H9 (cell line): ENCODE data around the gene CCDC187. TPM values are rescaled to one million over a fixed set of nuclear protein-coding genes. Genes with fewer than 3 reads are reported as not detected.

Source experiments
- DNase-seq: peaks from one replicate; pipeline ENCODE4 v3.0.0-alpha.2; 2017
- H2AFZ ChIP-seq: one replicate; pipeline ENCODE4 v1.6.1; 2013; ENCODE audit warnings: mild to moderate bottlenecking, low read length, control low read depth, moderate library complexity
- H2AK5ac ChIP-seq: 2 replicates; pipeline ENCODE4 v1.6.1; 2013; ENCODE audit warnings: low read length, control low read depth, mixed read lengths; ENCODE audit not compliant: insufficient read length
- H2BK120ac ChIP-seq: one replicate; pipeline ENCODE4 v1.6.1; 2013; ENCODE audit warnings: low read depth, mild to moderate bottlenecking, low read length, control low read depth, inconsistent platforms; ENCODE audit not compliant: poor library complexity, severe bottlenecking
- H2BK12ac ChIP-seq: 2 replicates; pipeline ENCODE4 v1.6.1; 2013; ENCODE audit warnings: low read length, control low read depth, mixed read lengths, low read depth; ENCODE audit not compliant: insufficient read length
- H2BK15ac ChIP-seq: 2 replicates; pipeline ENCODE4 v1.6.1; 2013; ENCODE audit warnings: low read depth, low read length, control low read depth
- H2BK20ac ChIP-seq: one replicate; pipeline ENCODE4 v1.6.1; 2013; ENCODE audit warnings: low read depth, mild to moderate bottlenecking, low read length, control low read depth, inconsistent platforms; ENCODE audit not compliant: poor library complexity, severe bottlenecking
- H2BK5ac ChIP-seq: 2 replicates; pipeline ENCODE4 v1.6.1; 2013; ENCODE audit warnings: low read length, control low read depth, mixed read lengths; ENCODE audit not compliant: insufficient read length
- H3K14ac ChIP-seq: 2 replicates; pipeline ENCODE4 v1.6.1; 2013; ENCODE audit warnings: low read length, control low read depth; ENCODE audit not compliant: insufficient read depth
- H3K18ac ChIP-seq: 2 replicates; pipeline ENCODE4 v1.6.1; 2013; ENCODE audit warnings: low read depth, mild to moderate bottlenecking, mixed read lengths, low read length, control low read depth; ENCODE audit not compliant: insufficient read length
- H3K23ac ChIP-seq: 2 replicates; pipeline ENCODE4 v1.6.1; 2013; ENCODE audit warnings: low read length, control low read depth, mixed read lengths, low read depth; ENCODE audit not compliant: insufficient read length
- H3K23me2 ChIP-seq: 2 replicates; pipeline ENCODE4 v1.6.1; 2013; ENCODE audit warnings: low read depth, mild to moderate bottlenecking, mixed read lengths, low read length, control low read depth; ENCODE audit not compliant: insufficient read length, poor library complexity, severe bottlenecking
- H3K27ac ChIP-seq: 2 replicates; pipeline ENCODE4 v1.5.1; 2013; ENCODE audit warnings: low read length, control low read depth, mixed read lengths, low read depth; ENCODE audit not compliant: insufficient read length
- H3K27me3 ChIP-seq: 2 replicates; pipeline ENCODE4 v1.6.1; 2013; ENCODE audit warnings: low read length, control low read depth, inconsistent platforms; ENCODE audit not compliant: insufficient read depth
- H3K4ac ChIP-seq: 2 replicates; pipeline ENCODE4 v1.6.1; 2013; ENCODE audit warnings: low read depth, mild to moderate bottlenecking, control low read depth, inconsistent platforms, low read length, moderate library complexity
- H3K4me1 ChIP-seq: 2 replicates; pipeline ENCODE4 v1.6.1; 2013; ENCODE audit warnings: low read length, control low read depth, inconsistent platforms; ENCODE audit not compliant: insufficient read depth
- H3K4me2 ChIP-seq: 2 replicates; pipeline ENCODE4 v1.6.1; 2013; ENCODE audit warnings: low read length, control low read depth, mixed read lengths; ENCODE audit not compliant: insufficient read length, insufficient read depth
- H3K56ac ChIP-seq: 2 replicates; pipeline ENCODE4 v1.6.1; 2013; ENCODE audit warnings: low read depth, mild to moderate bottlenecking, mixed read lengths, low read length, control low read depth; ENCODE audit not compliant: insufficient read length
- H3K79me1 ChIP-seq: 2 replicates; pipeline ENCODE4 v1.6.1; 2013; ENCODE audit warnings: low read depth, mild to moderate bottlenecking, moderate library complexity, low read length, control low read depth, inconsistent platforms; ENCODE audit not compliant: insufficient read depth, poor library complexity, severe bottlenecking
- H3K79me2 ChIP-seq: 2 replicates; pipeline ENCODE4 v1.6.1; 2013; ENCODE audit warnings: low read length, control low read depth, inconsistent platforms; ENCODE audit not compliant: insufficient read depth
- H3K9ac ChIP-seq: 2 replicates; pipeline ENCODE4 v1.6.1; 2013; ENCODE audit warnings: low read length, control low read depth, mixed read lengths; ENCODE audit not compliant: insufficient read length; ENCODE audit errors: extremely low read depth
- H3K9me3 ChIP-seq: one replicate; pipeline ENCODE4 v1.6.1; 2013; ENCODE audit warnings: low read depth, low read length, inconsistent platforms; ENCODE audit not compliant: control insufficient read depth
- H3T11ph ChIP-seq: one replicate; pipeline ENCODE4 v1.6.1; 2013; ENCODE audit warnings: mild to moderate bottlenecking, low read length, control low read depth, inconsistent platforms
- H4K20me1 ChIP-seq: one replicate; pipeline ENCODE4 v1.6.1; 2013; ENCODE audit not compliant: control insufficient read depth, insufficient read length, insufficient read depth
- H4K5ac ChIP-seq: 2 replicates; pipeline ENCODE4 v1.6.1; 2013; ENCODE audit warnings: low read depth, mild to moderate bottlenecking, mixed read lengths, low read length, control low read depth; ENCODE audit not compliant: insufficient read length
- H4K8ac ChIP-seq: replicated peaks from 2 replicates; pipeline ENCODE4 v1.6.1; 2013; ENCODE audit warnings: low read length, control low read depth, mixed read lengths, low read depth; ENCODE audit not compliant: insufficient read length
- H4K91ac ChIP-seq: 2 replicates; pipeline ENCODE4 v1.6.1; 2013; ENCODE audit warnings: low read depth, mild to moderate bottlenecking, moderate library complexity, mixed read lengths, low read length, control low read depth; ENCODE audit not compliant: insufficient read length
- H3K27ac Mint-ChIP-seq, 3 experiments: 2 replicates in 2 of 3; 3 replicates in 1 of 3; pipeline ENCODE4 v1.8.0; 2020 to 2021; ENCODE audit warnings: mixed read lengths in 3 of 3, mild to moderate bottlenecking in 1 of 3, moderate library complexity in 1 of 3
- H3K27me3 Mint-ChIP-seq: 2 replicates; pipeline ENCODE4 v1.8.0; 2021; ENCODE audit warnings: low read depth, mild to moderate bottlenecking, moderate library complexity, mixed read lengths
- H3K36me3 Mint-ChIP-seq, 3 experiments: 2 replicates in 2 of 3; 3 replicates in 1 of 3; pipeline ENCODE4 v1.8.0; 2020 to 2021; ENCODE audit warnings: low read depth in 3 of 3, mixed read lengths in 3 of 3; ENCODE audit not compliant: insufficient read depth in 1 of 3
- H3K4me1 Mint-ChIP-seq, 2 experiments: 2 replicates each; pipeline ENCODE4 v1.8.0; 2020; ENCODE audit warnings: mixed read lengths in 2 of 2
- H3K4me3 Mint-ChIP-seq, 2 experiments: 2 replicates in 1 of 2; 3 replicates in 1 of 2; pipeline ENCODE4 v1.8.0; 2020 to 2021; ENCODE audit warnings: mild to moderate bottlenecking in 2 of 2, mixed read lengths in 2 of 2, moderate library complexity in 1 of 2
- H3K9me3 Mint-ChIP-seq, 2 experiments: 2 replicates in 1 of 2; 3 replicates in 1 of 2; pipeline ENCODE4 v1.8.0; 2020; ENCODE audit warnings: mild to moderate bottlenecking in 2 of 2, mixed read lengths in 2 of 2, moderate library complexity in 1 of 2
- CTCF ChIP-seq: fragments of 200-600 bp; sonication (generic); conservative IDR thresholded peaks from 3 replicates; pipeline ENCODE4 v1.8.0; 2021; ENCODE audit warnings: antibody characterized with exemption, mild to moderate bottlenecking
- WGBS: extraction: QIAGEN DNeasy Blood & Tissue Kit; methylation state at CpG from one replicate; pipeline ENCODE4 v1.1.7; 2013; ENCODE audit warnings: missing lambda C conversion rate, low lambda C conversion rate, mixed read lengths; ENCODE audit not compliant: insufficient read length; ENCODE audit errors: extremely low coverage; 5-methylcytosine and 5-hydroxymethylcytosine counted together
- total RNA-seq: library from RNA; stranded (reverse); gene quantifications from 2 replicates; pipeline ENCODE4 v1.2.1, GENCODE V29; 2021

Gene CCDC187
- total RNA-seq, 1 experiment from 2014 or later, result 0.07 TPM

- H3K79me1 ChIP-seq, result no peaks in the 10 kb centered on the region
- Mint-ChIP-seq H3K36me3 (peaks cover 36 to 62% (median 61%) of the 10 kb centered on the region in 3 experiments), H3K4me3 (no peak overlapping the region; a peak in 1 of 5 replicates), H3K27ac (no peak overlapping the region), H3K27me3 (peaks cover 2% of the 10 kb centered on the region), H3K4me1 (peaks cover 0 to 7% of the 10 kb centered on the region in 2 experiments; a peak in 1 of 4 replicates), H3K9me3 (no peaks in the 10 kb centered on the region; a peak in 1 of 5 replicates)
- H3K4ac ChIP-seq, result no peak overlapping the region
- H2AFZ ChIP-seq, result no peak overlapping the region
- H4K8ac ChIP-seq, result no peak overlapping the region
- no peak overlapping the region for H2BK5ac ChIP-seq
- no peak overlapping the region for H3T11ph ChIP-seq
- no peaks in the 10 kb centered on the region for H4K20me1 ChIP-seq
- no peak overlapping the region for H2BK15ac ChIP-seq
- H3K4me1 ChIP-seq, result no peaks in the 10 kb centered on the region
- no peak overlapping the region for H2BK20ac ChIP-seq
- DNase-seq, result no peak
- no peak overlapping the region for H3K27ac ChIP-seq
- H2BK12ac ChIP-seq, result no peak overlapping the region
- no peak overlapping the region for H2BK120ac ChIP-seq
- H3K23me2 ChIP-seq, result no peaks in the 10 kb centered on the region
- no peak overlapping the region for H3K23ac ChIP-seq
- no peak overlapping the region for H4K91ac ChIP-seq
- H4K5ac ChIP-seq, result no peak overlapping the region
- no peak overlapping the region for H3K14ac ChIP-seq
- no peak overlapping the region for H2AK5ac ChIP-seq
- no peak overlapping the region for H3K18ac ChIP-seq
- no CpG with 5 or more reads among the region's 35 CpGs for WGBS
- no peaks in the 10 kb centered on the region for H3K9me3 ChIP-seq
- H3K56ac ChIP-seq, result no peak overlapping the region
- H3K4me2 ChIP-seq, result no peak overlapping the region
- TF ChIP-seq CTCF, result no peak
- H3K79me2 ChIP-seq, result no peaks in the 10 kb centered on the region
- no peaks in the 10 kb centered on the region for H3K27me3 ChIP-seq
- H3K9ac ChIP-seq, result no peak overlapping the region
Measured at GRCh38 chr9:136211441-136212344, 92.2 kb downstream of the CCDC187 start.
